HL-60 (cell line): Measurements from ENCODE around the gene UBE4B.

Source experiments
- DNase-seq, 2 experiments: peaks; one replicate each; pipeline ENCODE4 v3.0.0-alpha.2; 2010 to 2020; ENCODE audit warnings: low read depth in 1 of 2, low spot score in 1 of 2
- H3K27ac ChIP-seq: fragments of 250-450 bp; sonication (Bioruptor Pico); replicated peaks from 2 replicates; pipeline ENCODE4 v1.5.1; 2020; ENCODE audit warnings: mild to moderate bottlenecking, moderate library complexity
- H3K27me3 ChIP-seq: fragments of 250-450 bp; sonication (Bioruptor Pico); 2 replicates; pipeline ENCODE4 v1.5.1; 2021; ENCODE audit warnings: mild to moderate bottlenecking, moderate library complexity; ENCODE audit not compliant: insufficient read depth, poor library complexity, severe bottlenecking
- H3K4me3 ChIP-seq: replicated peaks from 2 replicates; pipeline ENCODE4 v1.5.1; 2011; ENCODE audit warnings: mild to moderate bottlenecking, control low read depth, low read length; ENCODE audit not compliant: insufficient read depth
- CTCF ChIP-seq: IDR thresholded peaks from one replicate; pipeline ENCODE4 v1.5.1; 2011; ENCODE audit warnings: low read length, control low read depth, inconsistent platforms; ENCODE audit not compliant: insufficient read depth
- GABPA ChIP-seq: IDR thresholded peaks from 2 replicates; pipeline ENCODE4 v1.6.1; 2012; ENCODE audit warnings: low read depth
- POLR2AphosphoS5 ChIP-seq: IDR thresholded peaks from 2 replicates; pipeline ENCODE4 v1.6.1; 2012; ENCODE audit warnings: low read depth
- REST ChIP-seq: IDR thresholded peaks from 2 replicates; pipeline ENCODE4 v1.6.1; 2012; ENCODE audit warnings: low read depth; ENCODE audit not compliant: insufficient replicate concordance
- SPI1 ChIP-seq: IDR thresholded peaks from 2 replicates; pipeline ENCODE4 v1.6.1; 2012; ENCODE audit warnings: low read depth, mild to moderate bottlenecking, borderline replicate concordance

The UBE4B gene

GRCh38 chr1:10188133-10188650 is 155.4 kb downstream of the UBE4B start:
- H3K27ac ChIP-seq: no peak overlapping the region
- no peak for TF ChIP-seq SPI1
- no peak for TF ChIP-seq GABPA
- no peak for TF ChIP-seq CTCF
- no peak for TF ChIP-seq POLR2AphosphoS5
- no peak for TF ChIP-seq REST
- no peak overlapping the region for H3K4me3 ChIP-seq
- DNase-seq: no peak
- H3K27me3 ChIP-seq: no peaks in the 10 kb centered on the region

- no peak overlapping the region for H3K27ac ChIP-seq
- H3K27me3 ChIP-seq: no peaks in the 10 kb centered on the region
- no peak for DNase-seq
- TF ChIP-seq REST (no peak), POLR2AphosphoS5 (no peak), CTCF (no peak), SPI1 (no peak), GABPA (no peak)
- H3K4me3 ChIP-seq: no peak overlapping the region
Observed at GRCh38 chr1:10189659-10190058, 156.9 kb downstream of the UBE4B start.

GRCh38 chr1:10192263-10192662 is 159.5 kb downstream of the UBE4B start:
- no peak for DNase-seq
- Histone ChIP-seq H3K27ac (no peak overlapping the region), H3K27me3 (no peaks in the 10 kb centered on the region), H3K4me3 (no peak overlapping the region)
- TF ChIP-seq SPI1: no peak
- no peak for TF ChIP-seq GABPA
- TF ChIP-seq POLR2AphosphoS5: no peak
- TF ChIP-seq CTCF: no peak
- TF ChIP-seq REST: no peak
